ENCODE measurements around the gene TANGO2.

DNA sequence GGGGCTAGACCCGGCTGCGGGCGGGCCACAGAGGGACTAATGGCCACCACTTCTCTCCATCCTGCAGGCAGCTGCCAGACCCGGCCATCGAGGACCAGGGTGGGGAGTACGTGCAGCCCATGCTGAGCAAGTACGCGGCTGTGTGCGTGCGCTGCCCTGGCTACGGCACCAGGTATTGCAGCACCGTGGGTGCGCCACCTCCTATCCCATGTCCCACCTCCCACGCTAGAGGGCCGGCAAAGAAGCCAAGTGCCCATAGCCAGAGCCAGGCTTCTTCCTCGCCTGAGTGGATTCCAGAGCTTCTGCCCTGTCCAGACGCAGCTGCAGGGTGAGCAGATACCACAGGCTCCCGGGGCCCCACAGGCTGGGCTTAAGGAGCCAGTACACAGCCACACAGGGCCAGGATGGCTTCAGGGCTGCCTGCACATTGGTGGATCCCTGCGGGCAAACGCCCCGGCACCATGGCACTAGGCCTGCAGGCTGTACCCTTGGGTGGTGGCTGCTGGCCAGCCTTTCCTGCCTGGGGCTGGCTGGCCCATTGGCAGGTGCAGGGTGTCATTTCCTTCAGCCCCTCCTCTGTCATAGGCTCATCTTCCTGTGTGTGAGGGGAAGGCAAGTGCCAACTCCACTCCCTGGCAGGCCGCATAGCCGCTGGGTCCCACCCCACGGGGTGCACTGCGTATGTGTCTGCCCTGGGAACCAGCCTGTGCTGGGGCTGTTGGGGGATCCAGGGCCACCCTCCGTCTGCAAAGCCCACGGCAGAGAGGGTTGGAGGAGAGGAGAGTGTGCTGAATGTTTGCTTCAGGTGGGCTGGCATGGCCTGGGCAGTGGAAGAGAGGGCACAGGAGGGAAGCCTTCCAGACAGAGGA, 42.6 kb downstream of the TANGO2 start:
- TF ChIP-seq, protein P1, sequence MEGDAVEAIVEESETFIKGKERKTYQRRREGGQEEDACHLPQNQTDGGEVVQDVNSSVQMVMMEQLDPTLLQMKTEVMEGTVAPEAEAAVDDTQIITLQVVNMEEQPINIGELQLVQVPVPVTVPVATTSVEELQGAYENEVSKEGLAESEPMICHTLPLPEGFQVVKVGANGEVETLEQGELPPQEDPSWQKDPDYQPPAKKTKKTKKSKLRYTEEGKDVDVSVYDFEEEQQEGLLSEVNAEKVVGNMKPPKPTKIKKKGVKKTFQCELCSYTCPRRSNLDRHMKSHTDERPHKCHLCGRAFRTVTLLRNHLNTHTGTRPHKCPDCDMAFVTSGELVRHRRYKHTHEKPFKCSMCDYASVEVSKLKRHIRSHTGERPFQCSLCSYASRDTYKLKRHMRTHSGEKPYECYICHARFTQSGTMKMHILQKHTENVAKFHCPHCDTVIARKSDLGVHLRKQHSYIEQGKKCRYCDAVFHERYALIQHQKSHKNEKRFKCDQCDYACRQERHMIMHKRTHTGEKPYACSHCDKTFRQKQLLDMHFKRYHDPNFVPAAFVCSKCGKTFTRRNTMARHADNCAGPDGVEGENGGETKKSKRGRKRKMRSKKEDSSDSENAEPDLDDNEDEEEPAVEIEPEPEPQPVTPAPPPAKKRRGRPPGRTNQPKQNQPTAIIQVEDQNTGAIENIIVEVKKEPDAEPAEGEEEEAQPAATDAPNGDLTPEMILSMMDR (conservative IDR thresholded peaks at IDR 0.05; ENCODE audit: low read depth, low read length) = no peak
- no peak for TF ChIP-seq EZH2 (IDR thresholded peaks at IDR 0.05; ENCODE audit: borderline replicate concordance, low read depth, low read length, poor library complexity, severe bottlenecking)

Data from A673 (cell line).